Spleen (tissue), 11 donors: ENCODE data around the gene PKD1. TPM values are rescaled to one million over a fixed set of nuclear protein-coding genes. Genes with fewer than 3 reads are reported as not detected.

Source experiments
- DNase-seq: peaks from one replicate; pipeline ENCODE4 v3.0.0-alpha.2; 2020
- H3K27ac ChIP-seq, 8 donors: fragments of 200-600 bp; sonication (generic) in 7 of 8; 1 replicate in 4 of 8; 2 replicates in 4 of 8; pipeline versions ENCODE4 v1.5.0 to v1.8.0; 2016 to 2021; ENCODE audit warnings: inconsistent platforms in 4 of 8, mild to moderate bottlenecking in 4 of 8, moderate library complexity in 1 of 8
- H3K27me3 ChIP-seq, 7 donors: fragments of 200-600 bp; sonication (generic) in 6 of 7; replicated peaks in 1 of 7; 1 replicate in 4 of 7; 2 replicates in 3 of 7; pipeline versions ENCODE4 v1.5.0 to v1.8.0; 2016 to 2021; ENCODE audit warnings: inconsistent platforms in 3 of 7, mild to moderate bottlenecking in 1 of 7
- H3K36me3 ChIP-seq, 6 donors: fragments of 200-600 bp; sonication (generic) in 5 of 6; 1 replicate in 4 of 6; 2 replicates in 2 of 6; pipeline versions ENCODE4 v1.5.0 to v1.8.0; 2016 to 2021; ENCODE audit warnings: inconsistent platforms in 2 of 6
- H3K4me1 ChIP-seq, 6 donors: fragments of 200-600 bp; sonication (generic) in 5 of 6; 1 replicate in 3 of 6; 2 replicates in 3 of 6; pipeline versions ENCODE4 v1.5.0 to v1.8.0; 2016 to 2021; ENCODE audit warnings: inconsistent platforms in 3 of 6
- H3K4me3 ChIP-seq, 8 donors: fragments of 200-600 bp; sonication (generic) in 7 of 8; 1 replicate in 4 of 8; 2 replicates in 4 of 8; pipeline versions ENCODE4 v1.5.0 to v1.8.0; 2016 to 2021; ENCODE audit warnings: inconsistent platforms in 4 of 8, mild to moderate bottlenecking in 4 of 8, moderate library complexity in 2 of 8
- H3K9me3 ChIP-seq, 8 donors: fragments of 200-600 bp; sonication (generic) in 7 of 8; 1 replicate in 4 of 8; 2 replicates in 4 of 8; pipeline versions ENCODE4 v1.5.0 to v1.8.0; 2016 to 2021; ENCODE audit warnings: inconsistent platforms in 4 of 8
- CTCF ChIP-seq, 11 experiments: fragments of 200-600 bp in 7 of 11; fragments of 450-650 bp in 4 of 11; sonication (generic) in 4 of 11; IDR thresholded peaks in 8 of 11; conservative IDR thresholded peaks in 3 of 11; 1 replicate in 7 of 11; 2 replicates in 4 of 11; pipeline versions ENCODE4 v1.4.0 to v1.8.0; 2016 to 2021; ENCODE audit warnings: antibody characterized with exemption in 11 of 11, inconsistent platforms in 4 of 11, mild to moderate bottlenecking in 1 of 11
- POLR2A ChIP-seq, 3 donors: fragments of 450-650 bp; IDR thresholded peaks; one replicate each; pipeline ENCODE4 v1.5.1; 2017; ENCODE audit warnings: antibody characterized with exemption in 3 of 3, mild to moderate bottlenecking in 1 of 3
- POLR2AphosphoS5 ChIP-seq, 3 donors: sonication (generic); formaldehyde crosslinking; IDR thresholded peaks; one replicate each; pipeline ENCODE4 v1.5.1; 2017; ENCODE audit warnings: antibody characterized with exemption in 3 of 3
- WGBS, 5 donors: extraction: QIAGEN DNeasy Blood & Tissue Kit in 3 of 5; methylation state at CpG; one replicate each; pipeline versions ENCODE4 v1.1.5 to v1.1.7; 2013 to 2018; 5-methylcytosine and 5-hydroxymethylcytosine counted together
- intact Hi-C: fragments of 100-400 bp; cut with DNase I; formaldehyde crosslinking; loops from one replicate; pipeline ENCODE4 v1.15.0; 2023; ENCODE audit warnings: low total_unique reads
- polyA plus RNA-seq, 3 donors: library from polyadenylated mRNA; stranded (reverse); fragments of 200-250 nt; gene quantifications; one replicate each; pipeline ENCODE4 v1.2.1, GENCODE V29; 2013
- total RNA-seq, 7 donors: library from RNA; depleted of rRNA in 3 of 7; stranded (reverse); fragments of >200 nt in 3 of 7; fragmentation: NEBNext Ultra II Directional in 4 of 7; extraction: Animal tissue kit (Norgen Biotek cat#: 25700) in 4 of 7; gene quantifications; one replicate each; pipeline versions ENCODE4 v1.1.0 to v1.2.1, GENCODE V29; 2016 to 2021
- donor health status: healthy with polysubstance abuse.
- donor health status: DM: no; HTN: no; CAD: no; lungs with moderate emphysema.
- donor health status: DM: no; HTN: no; CAD: no.
- donor health status: Bipolar disorder and iron deficiency.
- donor health status: healthy.
- donor health status: DM: no; HTN: no; CAD: no.
- donor health status: DM: yes; HTN: yes; CAD: no.

The PKD1 gene
- total and polyA plus RNA-seq, 10 donors = 14.0 to 124 (median 79.8) TPM

- no peaks in the 10 kb centered on the region for H3K9me3 ChIP-seq
- TF ChIP-seq POLR2AphosphoS5 (IDR thresholded peaks at IDR 0.05) (no peak), POLR2A (IDR thresholded peaks at IDR 0.05) (no peak), CTCF (IDR thresholded peaks at IDR 0.05 in 8 of 11, conservative IDR thresholded peaks at IDR 0.05 in 3 of 11) (no peak)
- no peak overlapping the region for H3K4me3 ChIP-seq
- no peak for DNase-seq
- H3K27me3 ChIP-seq = no peaks in the 10 kb centered on the region
- peaks cover 0 to 58% (median 21%) of the 10 kb centered on the region in 6 donors for H3K4me1 ChIP-seq
- 93 to 97% (median 96%) methylated on average over 17 of the region's 17 CpGs for WGBS, 5 donors
- peaks cover 0 to 88% (median 47%) of the 10 kb centered on the region in 6 donors for H3K36me3 ChIP-seq
- intact Hi-C loops = no loop called here
- peak overlapping the region in 1 of 8 donors; percentile 41 for H3K27ac ChIP-seq
Observed at GRCh38 chr16:2166263-2167067, 30.8 kb upstream of the PKD1 start.

- WGBS, 5 donors = 92 to 98% (median 94%) methylated on average over 8 to 12 of the region's 12 CpGs
- TF ChIP-seq POLR2AphosphoS5 (IDR thresholded peaks at IDR 0.05) = no peak
- DNase-seq = no peak
- H3K4me1 ChIP-seq = peaks cover 0 to 58% (median 21%) of the 10 kb centered on the region in 6 donors
- no peaks in the 10 kb centered on the region for H3K27me3 ChIP-seq
- intact Hi-C loops = no loop called here
- no peaks in the 10 kb centered on the region for H3K9me3 ChIP-seq
- H3K36me3 ChIP-seq = peaks cover 0 to 84% (median 42%) of the 10 kb centered on the region in 6 donors
- no peak overlapping the region for H3K4me3 ChIP-seq
- H3K27ac ChIP-seq = no peak overlapping the region
Observed at GRCh38 chr16:2165861-2166260, 30.2 kb upstream of the PKD1 start.

GRCh38 chr16:2163211-2163881 lies 27.6 kb upstream of the PKD1 start:
- Histone ChIP-seq H3K27ac (peak overlapping the region in 1 of 8 donors; percentile 13), H3K27me3 (no peaks in the 10 kb centered on the region), H3K4me1 (peaks cover 6 to 72% (median 33%) of the 10 kb centered on the region in 6 donors), H3K4me3 (no peak overlapping the region), H3K36me3 (peaks cover 0 to 60% (median 26%) of the 10 kb centered on the region in 6 donors), H3K9me3 (no peaks in the 10 kb centered on the region)
- TF ChIP-seq CTCF (IDR thresholded peaks at IDR 0.05 in 8 of 11, conservative IDR thresholded peaks at IDR 0.05 in 3 of 11) = no peak
- TF ChIP-seq POLR2A (IDR thresholded peaks at IDR 0.05) = no peak
- no peak for TF ChIP-seq POLR2AphosphoS5 (IDR thresholded peaks at IDR 0.05)
- WGBS, 5 donors = 86 to 93% (median 91%) methylated on average over 14 to 26 of the region's 26 CpGs
- DNase-seq = no peak
- intact Hi-C loops = no loop called here

- peaks cover 9 to 73% (median 37%) of the 10 kb centered on the region in 6 donors for H3K4me1 ChIP-seq
- intact Hi-C loops = no loop called here
Observed at GRCh38 chr16:2162676-2163118, 27.0 kb upstream of the PKD1 start.

More at GRCh38 chr16:2162676-2163118, 27.0 kb upstream of the PKD1 start:
- H3K36me3 ChIP-seq = peaks cover 0 to 60% (median 19%) of the 10 kb centered on the region in 6 donors
- WGBS, 5 donors = 95 to 99% (median 97%) methylated on average over 10 to 13 of the region's 13 CpGs; no CpG with 5 or more reads in 1 of the 5 donors
- TF ChIP-seq POLR2AphosphoS5 (IDR thresholded peaks at IDR 0.05) (no peak), POLR2A (IDR thresholded peaks at IDR 0.05) (no peak), CTCF (IDR thresholded peaks at IDR 0.05 in 8 of 11, conservative IDR thresholded peaks at IDR 0.05 in 3 of 11) (no peak)
- no peak for DNase-seq
- no peaks in the 10 kb centered on the region for H3K27me3 ChIP-seq
- H3K4me3 ChIP-seq = no peak overlapping the region
- peak overlapping the region in 1 of 8 donors; percentile 13 for H3K27ac ChIP-seq
- no peaks in the 10 kb centered on the region for H3K9me3 ChIP-seq
